Measurements from ENCODE around the gene ZFPM1.
A peak's percentile ranks its signal among the peaks of the same experiment; 100 is the strongest.

The ZFPM1 gene

GRCh38 chr16:88452482-88453216 lies 431 bp upstream of the ZFPM1 start:
- H3K27me3 ChIP-seq (ENCODE audit: insufficient read depth, insufficient read length): peaks cover 79% of the 10 kb centered on the region
- TF ChIP-seq YY1 (IDR thresholded peaks at IDR 0.05; ENCODE audit: insufficient read depth, insufficient read length) (no peak), SUZ12 (IDR thresholded peaks at IDR 0.05; ENCODE audit: extremely low read depth, insufficient read depth, insufficient read length) (no peak), ZNF274 (IDR thresholded peaks at IDR 0.05; ENCODE audit: low read depth, low read length) (no peak)
- H3K4me3 ChIP-seq (ENCODE audit: insufficient read length, low read depth): peak overlapping the region; percentile 32
- no peaks in the 10 kb centered on the region; the same call in 1 of the 2 replicates for H3K9me3 ChIP-seq (ENCODE audit: insufficient read depth, low read length)
- H3K4me1 ChIP-seq (ENCODE audit: insufficient read depth, insufficient read length): peaks cover 37% of the 10 kb centered on the region
- no peaks in the 10 kb centered on the region for H3K36me3 ChIP-seq (ENCODE audit: insufficient read depth, insufficient read length, low read length)
- peak overlapping the region; percentile 61 for H3K9ac ChIP-seq (ENCODE audit: insufficient read length, low read depth)
- peak; percentile 93 for DNase-seq (ENCODE audit: low read depth, low spot score)

DNA sequence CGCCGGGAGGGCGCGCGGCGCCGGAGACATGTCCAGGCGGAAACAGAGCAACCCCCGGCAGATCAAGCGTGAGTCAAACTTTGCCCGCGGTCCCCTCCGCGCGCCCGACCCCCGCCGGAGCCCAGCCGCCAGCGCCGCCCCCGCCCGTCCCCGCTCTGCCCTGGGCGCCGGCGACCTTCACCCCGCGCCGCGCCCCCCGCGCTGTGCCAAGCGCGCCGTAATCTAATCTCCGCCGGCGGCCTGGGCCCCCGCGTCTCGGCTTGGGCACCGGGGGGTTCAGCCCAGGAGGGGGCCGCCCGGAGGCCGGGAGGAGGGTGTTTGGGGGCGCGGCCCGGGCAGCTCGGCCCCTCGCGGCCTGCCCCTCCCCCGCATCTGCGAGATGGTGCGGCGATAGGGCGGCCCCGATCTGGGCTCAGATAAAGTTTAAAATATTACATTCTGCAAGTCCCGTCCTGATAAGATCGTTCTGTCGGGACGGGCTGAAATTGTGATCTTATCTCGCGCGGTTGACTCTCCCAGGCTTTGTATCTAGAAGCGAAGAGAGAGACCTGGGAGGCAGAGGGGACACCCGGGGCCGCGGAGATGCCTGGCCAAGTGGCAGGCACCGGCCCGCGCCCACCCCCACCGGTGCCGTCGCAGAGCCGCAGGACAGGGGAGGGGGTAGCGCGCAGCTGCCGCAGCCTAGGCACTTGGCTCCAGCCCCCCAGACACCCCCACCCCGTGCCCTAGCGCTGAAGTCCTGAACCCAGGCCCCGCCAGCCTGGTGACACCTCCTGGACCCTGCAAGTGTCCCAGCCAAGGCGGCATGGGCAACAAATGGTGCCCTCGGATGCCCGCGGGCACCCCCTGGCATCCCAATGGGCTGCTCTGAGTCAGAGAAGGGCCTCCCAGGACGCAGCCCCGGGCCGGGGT lies 787 bp downstream of the ZFPM1 start:
- TF ChIP-seq YY1 (IDR thresholded peaks at IDR 0.05; ENCODE audit: insufficient read depth, insufficient read length) (no peak), SUZ12 (IDR thresholded peaks at IDR 0.05; ENCODE audit: extremely low read depth, insufficient read depth, insufficient read length) (no peak), ZNF274 (IDR thresholded peaks at IDR 0.05; ENCODE audit: low read depth, low read length) (no peak)
- Histone ChIP-seq H3K9me3 (ENCODE audit: insufficient read depth, low read length) (no peaks in the 10 kb centered on the region; the same call in 1 of the 2 replicates), H3K4me1 (ENCODE audit: insufficient read depth, insufficient read length) (peaks cover 39% of the 10 kb centered on the region), H3K27me3 (ENCODE audit: insufficient read depth, insufficient read length) (peaks cover 77% of the 10 kb centered on the region), H3K4me3 (ENCODE audit: insufficient read length, low read depth) (peak overlapping the region; percentile 36), H3K9ac (ENCODE audit: insufficient read length, low read depth) (peak overlapping the region; percentile 77), H3K36me3 (ENCODE audit: insufficient read depth, insufficient read length, low read length) (no peaks in the 10 kb centered on the region)
- no peak for DNase-seq (ENCODE audit: low read depth, low spot score)

GRCh38 chr16:88454523-88454947 lies 1.5 kb downstream of the ZFPM1 start:
- DNase-seq (ENCODE audit: low read depth, low spot score): no peak
- peak overlapping the region; percentile 36 for H3K4me3 ChIP-seq (ENCODE audit: insufficient read length, low read depth)
- H3K4me1 ChIP-seq (ENCODE audit: insufficient read depth, insufficient read length): peaks cover 36% of the 10 kb centered on the region
- H3K27me3 ChIP-seq (ENCODE audit: insufficient read depth, insufficient read length): peaks cover 72% of the 10 kb centered on the region
- no peaks in the 10 kb centered on the region for H3K36me3 ChIP-seq (ENCODE audit: insufficient read depth, insufficient read length, low read length)
- TF ChIP-seq ZNF274 (IDR thresholded peaks at IDR 0.05; ENCODE audit: low read depth, low read length): no peak
- no peak for TF ChIP-seq SUZ12 (IDR thresholded peaks at IDR 0.05; ENCODE audit: extremely low read depth, insufficient read depth, insufficient read length)
- TF ChIP-seq YY1 (IDR thresholded peaks at IDR 0.05; ENCODE audit: insufficient read depth, insufficient read length): no peak
- no peaks in the 10 kb centered on the region; the same call in 1 of the 2 replicates for H3K9me3 ChIP-seq (ENCODE audit: insufficient read depth, low read length)
- H3K9ac ChIP-seq (ENCODE audit: insufficient read length, low read depth): peak overlapping the region; percentile 77

GRCh38 chr16:88455610-88456355 lies 2.7 kb downstream of the ZFPM1 start:
- Histone ChIP-seq H3K27me3 (ENCODE audit: insufficient read depth, insufficient read length) (peaks cover 60% of the 10 kb centered on the region), H3K36me3 (ENCODE audit: insufficient read depth, insufficient read length, low read length) (no peaks in the 10 kb centered on the region), H3K4me3 (ENCODE audit: insufficient read length, low read depth) (peak overlapping the region; percentile 46), H3K9me3 (ENCODE audit: insufficient read depth, low read length) (no peaks in the 10 kb centered on the region; the same call in 1 of the 2 replicates), H3K4me1 (ENCODE audit: insufficient read depth, insufficient read length) (peaks cover 44% of the 10 kb centered on the region), H3K9ac (ENCODE audit: insufficient read length, low read depth) (peak overlapping the region; percentile 67)
- TF ChIP-seq YY1 (IDR thresholded peaks at IDR 0.05; ENCODE audit: insufficient read depth, insufficient read length): no peak
- no peak for DNase-seq (ENCODE audit: low read depth, low spot score)

DNA sequence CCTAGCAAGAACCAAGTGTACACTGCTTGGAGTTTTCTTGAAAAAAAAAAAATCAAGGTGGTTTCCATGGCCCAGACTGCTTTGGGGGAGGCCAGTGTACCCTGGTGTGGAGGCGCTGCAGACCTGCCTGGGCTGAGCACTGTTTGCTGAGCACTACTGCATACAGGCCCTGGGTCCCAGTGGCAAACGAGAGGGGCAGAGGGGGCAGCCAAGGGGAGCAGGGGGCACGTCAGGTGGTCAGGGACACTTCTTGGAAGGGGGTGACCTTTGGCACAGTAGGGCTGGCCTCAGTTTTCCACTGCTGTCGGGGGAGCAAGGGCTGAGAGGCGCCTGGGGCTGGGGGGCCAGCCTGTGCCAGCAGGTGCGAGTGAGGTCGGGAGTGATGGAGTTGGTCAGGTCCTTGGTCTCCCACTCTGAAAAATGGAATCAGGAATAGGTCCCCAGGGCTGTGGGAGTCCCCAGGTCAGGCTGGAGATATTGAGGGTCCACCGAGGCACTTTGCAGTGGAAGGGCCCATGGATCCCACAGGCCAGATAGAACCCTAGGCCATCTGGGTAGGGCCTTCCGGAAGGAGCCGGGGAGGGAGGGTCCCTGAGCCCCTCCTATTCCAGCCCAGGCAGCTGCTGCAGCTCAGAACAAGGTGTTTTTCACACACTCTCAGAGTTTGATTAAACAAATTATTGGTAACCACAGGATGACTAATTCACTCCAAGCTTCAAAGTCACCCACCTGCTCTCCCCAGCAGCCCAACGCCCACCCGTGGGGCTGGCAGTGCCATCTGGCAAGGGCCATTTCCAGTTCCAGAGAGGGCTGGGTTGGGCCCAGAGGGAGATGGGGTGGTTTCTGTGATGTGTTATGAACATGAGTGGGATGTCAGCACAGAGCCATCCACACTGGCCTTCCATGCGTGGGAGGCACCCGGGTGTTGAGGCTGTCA lies 3.5 kb downstream of the ZFPM1 start:
- Histone ChIP-seq H3K9me3 (ENCODE audit: insufficient read depth, low read length) (no peaks in the 10 kb centered on the region; the same call in 1 of the 2 replicates), H3K36me3 (ENCODE audit: insufficient read depth, insufficient read length, low read length) (no peaks in the 10 kb centered on the region), H3K4me1 (ENCODE audit: insufficient read depth, insufficient read length) (peaks cover 46% of the 10 kb centered on the region), H3K9ac (ENCODE audit: insufficient read length, low read depth) (peak overlapping the region; percentile 67), H3K4me3 (ENCODE audit: insufficient read length, low read depth) (peak overlapping the region; percentile 46), H3K27me3 (ENCODE audit: insufficient read depth, insufficient read length) (peaks cover 52% of the 10 kb centered on the region)
- TF ChIP-seq ZNF274 (IDR thresholded peaks at IDR 0.05; ENCODE audit: low read depth, low read length) (no peak), YY1 (IDR thresholded peaks at IDR 0.05; ENCODE audit: insufficient read depth, insufficient read length) (no peak), SUZ12 (IDR thresholded peaks at IDR 0.05; ENCODE audit: extremely low read depth, insufficient read depth, insufficient read length) (no peak)
- DNase-seq (ENCODE audit: low read depth, low spot score): no peak
